Choroid plexus epithelial cell (primary cell): ENCODE results near the gene FAM181A.
A peak's percentile ranks its signal among the peaks of the same experiment; 100 is the strongest.

Source experiments
- DNase-seq: peaks from one replicate; pipeline ENCODE4 v3.0.0-alpha.2; 2010; ENCODE audit warnings: low read depth
- H3K4me3 ChIP-seq: 2 replicates; pipeline ENCODE4 v1.5.1; 2011; ENCODE audit warnings: low read depth, mild to moderate bottlenecking, control low read depth, low read length, moderate library complexity
- CTCF ChIP-seq: conservative IDR thresholded peaks from 2 replicates; pipeline ENCODE4 v1.5.1; 2011; ENCODE audit warnings: low read depth, mild to moderate bottlenecking, control low read depth, inconsistent platforms, low read length, moderate library complexity

The FAM181A gene

GRCh38 chr14:93929657-93930056 lies 2.5 kb downstream of the FAM181A start:
- DNase-seq: no peak
- no peak for TF ChIP-seq CTCF
- no peak overlapping the region for H3K4me3 ChIP-seq

GRCh38 chr14:93930296-93930988 lies 3.3 kb downstream of the FAM181A start:
- DNase-seq: no peak
- TF ChIP-seq CTCF: no peak
- H3K4me3 ChIP-seq: no peak overlapping the region

GRCh38 chr14:93930989-93931307 lies 3.8 kb downstream of the FAM181A start:
- DNase-seq: no peak
- no peak for TF ChIP-seq CTCF
- H3K4me3 ChIP-seq: no peak overlapping the region

GRCh38 chr14:93932642-93933041 lies 5.5 kb downstream of the FAM181A start:
- TF ChIP-seq CTCF: no peak
- H3K4me3 ChIP-seq: no peak overlapping the region
- DNase-seq: no peak

GRCh38 chr14:93935213-93935612 lies 8.1 kb downstream of the FAM181A start:
- no peak overlapping the region for H3K4me3 ChIP-seq
- no peak for TF ChIP-seq CTCF
- DNase-seq: no peak

- TF ChIP-seq CTCF: peak; percentile 64
- no peak overlapping the region for H3K4me3 ChIP-seq
These were observed 9.1 kb downstream of the FAM181A start for GRCh38 chr14:93936245-93936644.

GRCh38 chr14:93936926-93937325 lies 9.8 kb downstream of the FAM181A start:
- H3K4me3 ChIP-seq: no peak overlapping the region
- TF ChIP-seq CTCF: no peak
- DNase-seq: no peak

More at GRCh38 chr14:93936245-93936644, 9.1 kb downstream of the FAM181A start:
- peak; percentile 26 for DNase-seq
